Measurements from ENCODE around the gene CYP27B1.

CYP27B1 gene

GRCh38 chr12:57755454-57756372 is 11.2 kb downstream of the CYP27B1 start:
- TF ChIP-seq CTCF (IDR thresholded peaks at IDR 0.05; ENCODE audit: insufficient read depth, low read depth, low read length, missing control alignments): no peak
- no peak for DNase-seq (ENCODE audit: low read depth)
- H3K4me3 ChIP-seq (ENCODE audit: low read depth, low read length): peak overlapping the region; percentile 70

- no peak for DNase-seq (ENCODE audit: low read depth)
- H3K4me3 ChIP-seq (ENCODE audit: low read depth, low read length): peak overlapping the region; percentile 70
- TF ChIP-seq CTCF (IDR thresholded peaks at IDR 0.05; ENCODE audit: insufficient read depth, low read depth, low read length, missing control alignments): no peak
These were observed 11.8 kb downstream of the CYP27B1 start for GRCh38 chr12:57755194-57755453.

- H3K4me3 ChIP-seq (ENCODE audit: low read depth, low read length): peak within 1 kb of the TSS; percentile 70
- TF ChIP-seq CTCF (IDR thresholded peaks at IDR 0.05; ENCODE audit: insufficient read depth, low read depth, low read length, missing control alignments): no peak
- DNase-seq (ENCODE audit: low read depth): peak; percentile 86
These were observed 12.3 kb downstream of the CYP27B1 start, which contains the start of gene MARCHF9 for GRCh38 chr12:57754411-57755193. Gene MARCHF9, plus strand, starts transcription at chr12:57755103. Its CDS starts 426 bp downstream, at chr12:57755529.

- TF ChIP-seq CTCF (IDR thresholded peaks at IDR 0.05; ENCODE audit: insufficient read depth, low read depth, low read length, missing control alignments): no peak
- no peak overlapping the region for H3K4me3 ChIP-seq (ENCODE audit: low read depth, low read length)
- DNase-seq (ENCODE audit: low read depth): no peak
These were observed 13.0 kb downstream of the CYP27B1 start for GRCh38 chr12:57753756-57754337.

GRCh38 chr12:57752668-57753000 is 14.2 kb downstream of the CYP27B1 start:
- H3K4me3 ChIP-seq (ENCODE audit: low read depth, low read length): peak overlapping the region; percentile 15
- TF ChIP-seq CTCF (IDR thresholded peaks at IDR 0.05; ENCODE audit: insufficient read depth, low read depth, low read length, missing control alignments): no peak
- DNase-seq (ENCODE audit: low read depth): no peak

GRCh38 chr12:57751788-57752667 is 14.8 kb downstream of the CYP27B1 start, which contains the start of gene CDK4:
Gene CDK4, minus strand, starts transcription at chr12:57752310. Its CDS starts 593 bp downstream, at chr12:57751717.
- H3K4me3 ChIP-seq (ENCODE audit: low read depth, low read length): peak within 1 kb of the TSS; percentile 86
- TF ChIP-seq CTCF (IDR thresholded peaks at IDR 0.05; ENCODE audit: insufficient read depth, low read depth, low read length, missing control alignments): no peak
- peak; percentile 100 for DNase-seq (ENCODE audit: low read depth)

Data from GM12865 (cell line).